ENCODE results near the gene NDST1.

Gene NDST1

GRCh38 chr5:150489360-150490295 lies 18.3 kb upstream of the NDST1 start:
- no peak for DNase-seq

DNA sequence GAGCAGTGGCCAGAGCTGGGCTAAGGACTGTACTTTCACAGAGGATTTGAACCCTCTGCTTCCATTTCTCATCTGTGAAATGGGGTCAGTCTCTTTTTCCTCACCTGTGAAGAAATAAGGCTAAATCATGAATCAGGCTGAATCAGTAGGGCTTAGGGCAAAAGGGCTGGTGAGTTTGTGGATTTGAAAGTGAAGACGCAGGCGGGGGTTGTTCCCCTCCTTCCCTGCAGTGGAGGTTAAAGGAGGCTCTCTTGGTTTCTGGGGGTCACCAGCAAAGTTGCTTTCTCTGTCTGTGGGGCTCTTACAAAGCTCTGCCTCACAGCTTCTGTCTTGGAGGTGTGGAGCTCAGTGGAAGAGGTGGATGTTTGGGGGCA lies 17.6 kb upstream of the NDST1 start:
- DNase-seq = no peak

DNA sequence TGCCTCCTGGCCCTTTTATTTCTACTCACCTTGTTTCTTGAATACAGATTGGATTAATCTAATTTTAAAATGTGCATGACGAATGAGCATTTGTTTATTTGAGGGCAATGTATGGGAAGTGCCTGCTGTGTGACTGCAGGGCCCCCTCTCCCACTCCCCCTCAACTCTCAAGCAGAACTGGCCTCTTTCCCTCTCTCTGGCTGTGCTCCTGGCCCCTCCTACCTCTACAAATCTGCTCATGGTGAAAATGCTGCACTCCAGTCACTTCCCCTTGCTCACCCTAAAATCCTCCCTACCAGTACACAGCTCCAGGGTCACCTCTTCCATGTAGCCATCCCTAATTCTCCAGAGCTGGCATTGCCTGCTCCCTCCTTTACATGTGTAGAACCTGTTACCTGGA lies 17.2 kb upstream of the NDST1 start:
- DNase-seq = no peak

GRCh38 chr5:150491876-150492275 lies 16.1 kb upstream of the NDST1 start:
- DNase-seq = no peak

DNA sequence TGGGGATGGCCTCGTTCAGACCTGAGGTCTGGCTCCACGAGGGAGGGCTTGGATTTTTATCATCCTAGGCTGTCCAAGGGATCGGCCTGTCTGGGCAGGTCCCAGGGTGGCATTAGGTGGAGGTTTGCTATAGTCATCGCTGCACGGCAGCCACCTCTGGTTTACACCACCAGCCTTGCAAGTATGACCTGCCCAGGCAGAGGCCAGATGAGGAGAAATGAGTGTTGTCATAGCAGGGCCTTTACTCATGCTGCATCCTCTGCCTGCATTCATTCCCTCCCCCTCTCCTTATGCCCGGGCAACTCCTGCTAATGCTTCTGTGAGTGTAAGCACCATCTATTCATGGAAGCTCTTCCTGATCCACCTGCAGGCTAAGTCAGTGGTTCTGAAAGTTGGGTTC lies 15.3 kb upstream of the NDST1 start:
- no peak for DNase-seq

GRCh38 chr5:150496098-150496497 lies 11.8 kb upstream of the NDST1 start:
- DNase-seq = no peak

- DNase-seq = no peak
These were observed 11.4 kb upstream of the NDST1 start for GRCh38 chr5:150496534-150496933.

DNA sequence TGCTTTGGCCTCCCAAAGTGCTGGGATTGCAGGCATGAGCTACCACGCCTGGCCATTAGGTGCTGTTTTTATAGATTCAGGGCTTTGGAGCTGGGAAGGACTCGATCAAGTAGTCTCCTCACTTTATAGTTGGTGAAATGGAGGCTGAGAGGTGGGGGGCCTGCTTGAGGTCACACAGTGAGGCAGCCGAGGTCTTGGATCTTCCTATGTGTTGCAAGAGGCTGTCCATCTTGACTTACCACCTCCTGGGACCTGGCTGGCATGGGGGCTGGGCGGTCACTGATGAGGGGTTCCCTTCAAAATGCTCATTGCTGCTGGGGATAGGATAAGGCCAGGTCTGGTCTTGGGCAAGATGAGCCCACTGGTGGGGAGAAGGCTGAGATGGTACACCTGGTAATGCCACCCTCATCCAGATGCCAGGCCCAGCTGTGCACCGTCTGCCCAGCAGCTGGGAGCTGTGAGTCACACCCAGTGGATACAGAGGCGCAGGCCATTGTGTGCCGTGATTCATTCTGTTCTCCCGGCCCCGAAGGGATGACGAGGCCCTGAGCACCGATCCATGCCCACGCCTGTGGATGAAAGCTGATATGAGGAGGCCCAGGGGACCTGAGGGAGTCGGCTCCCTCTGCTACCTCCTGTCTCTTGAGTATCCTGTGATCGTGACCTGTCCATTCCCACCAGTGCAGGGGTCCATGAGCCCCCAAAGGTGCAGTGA lies 10.5 kb upstream of the NDST1 start:
- DNase-seq = peak; percentile 23

- DNase-seq = no peak
These were observed 10.0 kb upstream of the NDST1 start for GRCh38 chr5:150497989-150498317.

- no peak for DNase-seq
These were observed 9.4 kb upstream of the NDST1 start for GRCh38 chr5:150498501-150498900.

DNA sequence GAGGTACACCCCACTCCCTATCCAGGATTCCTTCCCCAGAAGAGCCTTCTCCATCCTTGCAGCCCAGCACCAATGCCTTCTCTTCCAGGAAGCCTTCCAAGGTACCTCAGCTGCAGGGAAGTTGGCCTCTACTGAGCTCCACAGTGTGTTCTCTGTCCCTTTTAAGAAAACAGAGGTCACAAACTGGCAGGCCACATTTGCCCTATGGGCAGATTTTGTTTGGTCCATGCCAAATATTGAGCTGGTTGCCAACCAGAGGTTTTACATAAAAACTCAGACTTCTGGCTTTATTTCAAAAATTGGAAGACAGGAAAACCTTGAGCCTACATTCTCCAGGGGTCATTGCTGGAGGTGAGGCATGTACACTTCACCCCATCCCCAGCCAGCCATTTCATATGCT lies 9.0 kb upstream of the NDST1 start:
- DNase-seq = no peak

DNA sequence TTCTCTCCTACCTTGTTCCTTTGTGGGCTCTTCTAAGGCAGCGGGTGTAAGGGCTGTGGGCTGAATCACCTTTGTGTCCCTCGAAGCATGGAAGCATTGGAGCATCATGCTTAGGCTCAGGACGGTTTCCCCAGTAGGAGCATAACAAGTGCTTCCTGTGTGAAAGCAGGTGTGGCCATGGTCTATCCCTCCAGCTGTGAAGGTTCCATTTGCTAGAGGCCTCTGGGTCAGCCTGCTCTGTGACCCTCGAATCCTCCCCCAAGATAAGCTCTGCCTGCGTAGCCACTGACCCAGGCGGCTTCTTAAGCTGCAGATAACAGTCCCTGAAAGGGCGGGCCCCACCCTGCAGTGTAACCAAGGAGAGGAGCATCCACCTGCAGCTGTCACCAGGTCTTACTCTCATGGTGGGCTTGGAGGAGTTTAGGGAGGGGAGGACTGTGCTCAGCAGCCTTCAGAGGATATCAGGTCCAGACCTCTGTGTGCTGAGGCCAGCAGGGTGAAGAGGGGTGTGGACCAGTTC lies 8.4 kb upstream of the NDST1 start:
- DNase-seq = no peak

GRCh38 chr5:150500328-150500841 lies 7.5 kb upstream of the NDST1 start:
- DNase-seq = no peak

DNA sequence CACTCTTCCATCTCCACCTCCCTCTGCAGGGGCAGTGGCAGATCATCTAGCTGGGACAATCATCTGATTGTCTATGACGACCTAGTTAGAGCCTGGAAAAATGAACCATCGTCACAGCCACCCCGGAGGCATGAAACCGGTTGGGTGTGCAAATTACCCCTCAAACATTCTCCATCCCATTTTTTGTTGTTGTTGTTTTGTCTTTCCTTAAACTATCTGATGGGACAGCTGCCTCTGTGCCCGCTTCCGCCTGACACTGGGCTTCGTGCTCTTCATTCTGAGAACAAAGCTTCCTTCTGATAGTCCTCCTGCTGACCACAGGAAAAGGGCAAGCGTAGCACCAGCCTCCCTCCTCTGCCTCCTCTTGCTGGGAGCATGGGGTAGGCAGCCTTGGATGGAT lies 7.0 kb upstream of the NDST1 start:
- DNase-seq = no peak

DNA sequence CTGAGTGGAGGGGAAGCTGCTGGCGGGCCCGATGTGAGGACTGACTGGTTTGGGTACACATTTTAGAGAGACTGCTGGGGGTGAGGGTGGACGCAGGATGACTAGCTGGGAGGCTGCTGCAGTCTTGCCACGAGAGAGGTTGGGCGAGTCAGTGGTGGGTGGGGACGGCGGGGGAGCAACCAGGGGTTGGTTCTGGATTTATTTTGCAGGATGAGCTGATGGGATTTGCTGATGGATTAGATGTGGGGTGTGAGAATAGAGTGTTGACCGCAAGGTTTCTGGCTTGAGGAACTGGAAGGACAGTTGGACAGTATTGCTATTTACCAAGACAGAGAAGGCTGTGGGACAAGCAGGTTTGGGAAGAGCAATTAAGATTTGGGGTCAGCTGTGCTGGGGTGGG lies 5.8 kb upstream of the NDST1 start:
- DNase-seq = no peak

DNA sequence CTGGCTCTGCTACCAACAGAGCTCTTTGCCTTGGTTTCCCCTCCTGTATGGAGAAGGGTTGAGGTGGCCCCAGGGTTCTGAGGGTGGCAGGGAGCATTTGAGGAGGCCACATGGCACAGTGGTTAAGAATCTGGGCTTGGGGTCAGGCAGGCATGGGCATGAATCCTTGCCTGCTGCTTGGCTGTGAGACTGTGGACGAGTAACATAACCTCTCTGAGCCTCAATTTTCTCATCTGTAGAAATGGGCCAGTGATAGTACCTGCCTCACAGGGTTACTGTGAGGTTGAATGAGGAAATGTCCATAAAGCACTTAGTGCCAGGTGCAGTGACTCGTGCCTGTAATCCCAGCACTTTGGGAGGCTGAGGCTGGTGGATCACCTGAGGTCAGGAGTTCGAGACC lies 5.1 kb upstream of the NDST1 start:
- DNase-seq = no peak

- no peak for DNase-seq
These were observed 4.5 kb upstream of the NDST1 start for GRCh38 chr5:150503386-150503785.

GRCh38 chr5:150503977-150504620 lies 3.8 kb upstream of the NDST1 start:
- no peak for DNase-seq

DNA sequence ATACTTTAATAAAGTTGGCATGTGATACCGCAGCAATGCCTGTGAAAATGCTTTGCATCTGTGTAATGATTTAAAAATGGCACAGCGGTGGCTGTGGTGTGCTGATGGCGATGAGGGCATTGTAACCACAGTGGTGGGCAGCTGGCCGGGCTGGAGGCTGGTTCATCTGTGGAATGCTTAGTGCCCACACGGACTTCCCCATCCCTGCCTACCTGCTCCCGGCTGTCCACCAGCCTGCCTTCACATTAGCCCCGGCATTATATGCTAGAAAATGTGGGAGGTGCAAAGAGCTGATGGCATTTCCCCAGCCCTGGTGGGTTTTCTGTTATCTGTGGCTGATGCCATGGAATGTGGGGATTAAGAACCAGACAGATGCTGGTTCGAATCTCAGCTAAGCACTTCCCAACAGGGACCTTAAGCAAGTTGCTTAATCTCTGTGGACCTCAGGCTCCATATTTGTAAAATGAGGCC lies 2.9 kb upstream of the NDST1 start:
- DNase-seq = no peak

DNA sequence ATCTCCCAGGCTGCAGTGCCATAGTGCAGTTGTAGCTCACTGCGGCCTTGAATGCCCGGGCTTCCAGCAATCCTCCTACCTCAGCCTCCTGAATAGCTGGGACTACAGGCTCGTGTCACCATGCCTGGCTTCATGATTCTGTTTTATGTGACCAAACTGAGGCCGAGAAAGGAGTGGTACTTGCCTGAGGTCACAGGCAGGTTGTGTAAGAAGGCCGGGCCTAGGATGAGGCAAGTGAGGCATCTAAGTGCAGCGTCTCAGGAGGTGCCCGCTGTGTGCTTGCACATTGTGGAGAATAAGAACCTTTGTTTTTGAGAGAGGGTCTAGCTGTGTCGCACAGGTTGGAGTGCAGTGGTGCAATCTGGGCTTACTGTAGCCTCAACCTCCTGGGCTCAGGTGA lies 2.1 kb upstream of the NDST1 start:
- DNase-seq = no peak

DNA sequence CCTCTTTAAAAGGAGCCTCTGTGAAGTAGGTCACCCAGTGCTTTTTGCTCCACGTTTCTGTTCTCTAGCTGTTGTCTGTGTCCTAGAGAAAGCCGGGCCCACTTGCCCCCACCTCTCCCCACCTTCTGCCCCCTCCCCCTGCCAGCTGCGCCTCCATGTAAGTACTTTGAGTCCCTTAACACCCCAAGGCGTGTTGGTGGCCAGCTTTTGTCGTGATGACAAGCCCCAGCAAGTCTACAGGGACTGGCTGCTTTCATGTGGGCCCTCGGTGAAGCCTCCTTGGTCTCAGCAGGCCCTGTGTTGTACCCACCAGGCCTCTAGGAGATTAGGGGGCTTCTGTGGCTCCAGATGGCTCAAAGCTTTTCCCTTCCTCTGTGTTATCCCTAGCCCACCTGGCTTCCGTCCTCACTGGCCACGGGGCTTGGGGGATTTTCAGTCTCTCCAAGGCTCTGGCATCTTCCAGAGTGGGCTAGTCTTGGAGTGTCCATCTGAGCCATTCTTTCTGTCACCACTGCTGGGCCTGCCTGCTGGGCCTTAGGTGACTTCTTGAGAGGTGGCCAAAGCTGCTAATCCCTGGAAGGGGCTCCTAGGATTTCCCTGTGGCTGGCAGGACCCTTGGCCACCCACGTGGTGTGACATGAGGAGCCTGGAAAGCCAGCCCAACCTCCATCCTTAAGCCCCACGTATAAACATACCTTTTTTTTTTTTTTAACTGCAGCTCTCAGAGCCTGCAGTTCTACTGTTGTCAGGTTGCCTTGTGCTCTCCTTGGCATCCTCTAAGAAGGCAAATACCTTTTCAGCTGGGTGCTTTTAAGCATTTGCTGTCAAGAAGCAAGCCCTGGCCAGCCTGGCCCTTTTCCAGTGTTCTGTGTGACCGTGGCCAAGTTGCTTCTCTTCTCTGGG lies 1.1 kb upstream of the NDST1 start:
- DNase-seq = no peak

DNA sequence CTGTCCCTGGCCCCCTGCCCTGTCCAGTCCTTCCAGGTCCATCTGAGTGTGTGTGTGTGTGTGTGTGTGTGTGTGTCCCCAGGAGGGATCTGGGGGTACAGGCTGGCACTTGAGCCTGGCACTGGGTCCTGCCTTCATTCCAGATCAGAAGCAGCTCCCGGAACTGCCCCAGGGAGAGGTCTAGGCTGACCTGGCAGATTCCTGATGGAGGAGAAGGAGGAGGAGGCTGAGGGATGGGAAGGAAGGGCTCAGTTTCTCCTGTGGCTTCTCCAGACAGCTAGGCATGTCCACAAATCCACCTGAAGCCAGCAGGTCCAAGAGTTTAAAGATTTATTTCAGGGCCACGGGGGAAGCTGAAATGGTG lies 328 bp downstream of the NDST1 start:
- DNase-seq = no peak
